Stimulated activated CD8-positive, alpha-beta memory T cell treated with anti-CD3 and anti-CD28 coated beads, Interleukin-12 subunit alpha, Interleukin-12 subunit beta, amount 100 ng/mL, for 1 hour (primary cell): ENCODE results near the gene BBX.

Source experiments
- DNase-seq: peaks from one replicate; pipeline ENCODE4 v3.0.0-alpha.2; 2020; ENCODE audit warnings: low read depth

Gene BBX

DNA sequence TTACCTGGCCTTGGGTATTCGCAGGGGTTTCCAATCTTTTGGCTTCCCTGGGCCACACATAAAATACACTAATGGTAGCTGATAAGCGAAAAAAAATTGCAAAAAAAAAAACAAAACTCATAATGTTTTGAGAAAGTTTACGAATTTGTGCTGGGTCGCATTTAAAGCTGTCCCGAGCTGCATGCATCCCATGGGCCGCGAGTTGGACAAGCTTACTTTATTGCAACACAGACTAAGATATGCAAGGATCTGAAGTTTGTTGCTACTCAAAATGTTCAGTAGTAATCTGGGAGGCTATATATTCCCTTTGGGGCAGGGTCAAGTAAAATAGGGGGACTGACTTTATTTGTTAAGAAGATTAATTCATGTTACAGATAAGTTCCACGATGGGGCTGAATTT, 320.2 kb downstream of the BBX start:
- DNase-seq = no peak

DNA sequence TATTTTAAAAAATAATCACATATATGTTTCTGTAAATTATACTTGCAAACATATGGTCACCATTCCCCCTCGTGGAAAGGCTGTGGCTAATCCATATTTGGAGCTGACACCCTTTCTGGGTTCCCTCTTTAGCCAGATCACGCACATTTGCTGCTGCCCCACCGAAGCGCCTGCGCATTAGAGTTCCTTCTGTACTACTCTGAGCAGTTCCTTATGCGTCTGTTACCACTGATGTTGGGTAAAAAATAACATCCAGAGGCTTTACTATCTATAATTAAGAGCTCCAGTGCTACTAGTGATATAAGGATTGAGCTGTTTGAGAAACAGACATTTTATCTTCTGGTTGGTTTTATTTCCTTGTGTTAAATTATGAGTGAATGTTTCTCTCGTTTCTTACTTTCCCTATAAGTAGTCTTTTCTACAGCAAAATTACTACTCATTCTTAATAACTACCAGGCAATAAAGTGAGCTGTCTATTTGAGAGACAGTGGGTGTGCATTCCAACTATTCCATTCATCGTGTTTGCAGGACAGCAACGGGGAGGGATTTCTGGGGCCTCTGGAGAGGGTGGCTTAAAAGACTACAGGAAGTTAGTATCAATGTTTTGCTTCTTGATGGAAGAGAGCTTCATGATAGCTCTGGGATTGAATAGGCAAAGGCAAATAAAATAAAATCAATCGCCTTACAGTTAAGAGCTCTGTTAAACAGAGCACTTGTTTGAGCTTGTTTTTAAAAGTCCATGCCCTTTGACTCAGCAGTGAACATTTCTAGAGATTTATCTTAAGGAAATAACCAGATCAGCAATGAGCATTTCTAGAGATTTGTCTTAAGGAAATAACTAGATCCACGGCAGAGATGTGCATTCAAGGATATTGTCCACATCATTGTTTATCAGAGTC, 322.9 kb downstream of the BBX start:
- no peak for DNase-seq

DNA sequence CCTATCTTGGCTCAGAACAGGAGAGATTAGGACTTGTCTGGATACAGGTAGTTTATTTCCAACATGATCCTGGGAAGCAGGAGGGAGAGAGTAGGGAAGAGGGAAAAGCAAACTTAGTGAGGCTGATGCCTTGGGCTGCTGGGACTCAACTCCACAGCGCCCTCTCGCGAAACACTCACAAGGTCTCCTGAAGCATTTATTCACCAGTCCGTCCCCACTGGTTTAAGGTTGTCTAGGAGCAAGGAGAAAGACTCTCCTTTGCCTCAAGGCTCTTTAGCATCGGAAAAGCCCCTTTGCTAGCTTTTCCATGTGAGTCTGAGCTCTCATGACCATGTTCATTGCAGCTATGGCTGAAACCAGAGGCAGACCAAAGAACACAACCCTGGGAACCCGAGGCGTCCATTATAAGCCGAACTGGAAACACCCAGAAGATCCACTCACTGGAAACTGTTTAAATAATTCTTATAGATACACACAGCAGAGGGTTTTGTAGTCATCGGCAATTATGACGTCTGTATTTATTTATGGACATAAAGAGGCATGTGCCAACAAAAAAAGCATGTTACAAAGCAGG, 323.6 kb downstream of the BBX start:
- no peak for DNase-seq

DNA sequence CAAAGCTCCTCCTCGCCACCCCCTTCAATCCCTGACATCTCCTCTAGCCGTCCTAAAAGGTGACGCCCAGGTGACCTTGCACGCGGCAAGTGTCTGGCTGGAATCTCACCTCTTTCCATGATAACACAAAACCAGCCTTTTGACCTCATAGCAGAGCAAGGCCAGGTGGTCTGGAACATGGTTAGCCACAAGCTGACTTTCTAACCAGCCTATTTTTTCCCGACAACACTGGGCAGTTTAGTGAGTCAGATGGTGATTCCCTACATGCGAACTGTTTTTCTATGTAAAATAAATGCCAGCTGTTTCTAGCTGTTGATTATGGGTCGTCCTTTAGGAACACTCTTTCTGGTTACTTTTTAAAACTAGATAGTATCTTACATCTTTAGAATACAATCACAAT, 325.0 kb downstream of the BBX start:
- no peak for DNase-seq

DNA sequence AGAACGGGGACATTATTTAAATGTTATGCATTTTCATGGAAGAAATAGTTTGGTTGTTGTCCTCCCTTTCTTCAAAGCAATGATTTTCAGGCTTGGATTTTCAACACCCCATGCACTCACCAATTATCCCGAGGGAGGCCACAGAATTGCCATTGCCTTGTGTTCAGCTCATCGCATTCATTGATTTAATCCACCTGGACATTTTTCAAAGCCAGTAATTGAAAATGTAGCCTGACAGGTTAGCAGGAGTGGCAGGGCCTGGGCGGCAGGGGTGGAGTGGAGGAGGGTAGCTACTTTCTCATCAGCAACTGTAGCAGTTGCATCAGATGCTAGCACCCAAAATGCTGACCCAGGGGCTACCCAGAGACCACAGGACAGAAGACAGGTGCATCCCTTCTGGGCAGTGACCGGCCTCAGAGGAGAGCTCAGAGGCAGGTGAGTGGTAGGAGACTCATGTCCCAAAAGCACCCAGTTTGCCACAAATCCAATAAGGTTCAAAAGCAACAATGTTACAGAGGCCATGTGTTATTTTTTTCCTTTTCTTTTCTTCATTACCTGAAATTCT, 325.7 kb downstream of the BBX start:
- DNase-seq = no peak

DNA sequence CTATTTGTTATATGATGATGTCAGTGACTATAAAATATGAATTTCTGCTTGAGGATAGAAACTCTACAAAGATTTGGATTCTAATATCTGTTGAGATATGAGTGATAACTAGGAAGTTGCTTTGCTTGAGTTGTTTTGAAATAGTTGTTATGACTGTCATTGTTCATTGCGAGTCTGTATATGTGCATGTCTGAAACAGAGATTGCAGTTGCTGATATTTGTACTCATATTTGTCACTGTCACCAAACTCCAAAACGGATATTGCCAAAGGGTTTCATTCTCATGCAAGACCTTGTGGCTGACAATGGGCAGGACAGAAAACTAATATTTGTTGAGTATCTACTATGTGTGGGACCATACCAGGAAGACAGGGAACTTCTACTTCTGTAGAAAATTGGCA, 327.9 kb downstream of the BBX start:
- DNase-seq = no peak

DNA sequence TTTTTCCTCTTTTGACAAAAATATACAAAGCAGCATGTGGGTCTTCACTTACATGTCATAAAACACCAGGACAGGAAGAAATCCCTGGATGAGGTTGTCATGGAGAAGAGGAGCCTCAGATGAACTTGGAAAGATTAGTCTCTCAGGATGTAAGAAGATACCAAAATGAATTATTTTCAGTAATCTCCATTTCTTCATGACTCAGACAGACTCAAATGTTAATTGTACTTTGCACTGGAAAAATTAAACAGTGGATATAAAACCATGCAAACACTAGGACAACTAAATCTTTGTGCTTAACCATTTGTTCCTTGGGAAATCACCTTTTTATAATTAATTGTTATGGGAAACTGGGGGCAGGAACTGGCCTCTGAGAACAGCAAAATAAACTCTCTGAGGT, 331.1 kb downstream of the BBX start:
- no peak for DNase-seq

DNA sequence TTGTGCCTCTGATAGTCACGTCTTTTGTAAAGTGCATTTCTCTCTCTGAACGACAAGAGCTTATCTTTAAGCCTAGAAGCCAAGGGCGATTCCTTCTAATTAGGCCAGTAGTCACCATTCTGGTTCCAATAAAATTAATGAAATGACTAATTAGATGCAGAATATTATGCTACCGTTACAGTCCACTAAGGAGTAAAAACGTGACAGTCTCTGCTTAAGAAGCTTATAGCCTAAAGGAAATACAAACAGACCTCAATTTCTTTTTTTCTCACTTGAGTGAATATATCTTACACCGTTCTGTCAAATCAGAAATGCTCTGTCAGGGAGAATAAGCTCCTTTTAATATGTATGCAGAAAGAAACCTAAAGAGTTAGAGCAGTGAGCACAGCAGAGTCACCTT, 332.0 kb downstream of the BBX start:
- DNase-seq = no peak

DNA sequence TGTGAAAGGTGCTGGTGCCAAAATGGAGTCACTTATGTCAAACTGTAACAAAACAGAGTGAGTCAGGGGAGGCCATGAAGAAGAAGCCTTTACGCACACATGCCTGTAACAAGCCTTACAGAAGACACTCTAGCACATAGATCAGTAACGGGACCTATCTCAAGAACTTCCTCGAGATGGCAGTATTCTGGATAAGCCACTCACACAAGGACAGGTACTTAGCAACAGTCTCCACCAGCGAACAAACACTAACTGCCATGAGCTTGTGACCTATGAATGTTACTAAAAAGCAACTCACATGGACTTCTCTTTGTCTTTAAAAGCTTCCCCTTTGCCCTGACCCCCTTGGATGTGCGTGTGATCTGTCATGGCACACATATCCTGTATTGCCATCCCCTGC, 332.9 kb downstream of the BBX start:
- no peak for DNase-seq

DNA sequence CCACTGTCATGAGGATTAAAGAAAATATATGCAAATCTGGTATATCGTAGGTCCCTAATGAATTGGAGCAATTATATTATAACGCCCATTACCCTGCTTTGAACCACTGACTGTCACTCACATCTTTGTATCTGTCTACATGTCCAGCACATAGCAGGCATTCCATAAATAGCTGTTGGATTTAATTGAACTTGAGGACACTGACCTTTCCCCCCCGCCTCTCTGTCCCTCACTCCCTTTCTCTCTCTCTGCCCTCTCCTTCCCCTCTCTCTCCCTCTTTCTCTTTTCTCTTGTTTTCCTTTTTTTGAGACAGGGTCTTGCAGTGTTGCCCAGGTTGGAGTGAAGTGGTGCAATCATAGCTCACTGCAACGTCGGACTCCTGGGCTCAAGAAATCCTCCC, 335.1 kb downstream of the BBX start:
- DNase-seq = no peak

DNA sequence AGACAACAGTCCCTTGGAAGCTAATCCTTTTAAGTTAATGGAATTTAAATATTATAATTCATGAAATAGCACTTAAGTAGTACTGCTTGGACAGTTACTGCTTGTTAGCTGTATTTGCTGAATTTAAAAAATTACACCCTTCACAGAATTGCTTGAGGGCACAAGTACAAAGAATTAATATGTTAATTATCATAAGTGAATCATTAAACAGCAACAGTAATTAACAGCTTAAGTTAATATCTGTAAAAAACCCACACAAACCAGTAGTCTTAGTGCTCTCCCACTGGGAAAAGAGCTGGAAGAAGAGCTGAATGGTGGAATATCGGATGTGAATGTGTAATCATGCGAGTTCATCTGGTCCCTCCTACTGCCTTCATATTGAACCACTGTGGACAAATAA, 336.1 kb downstream of the BBX start:
- no peak for DNase-seq
